GM18517 (cell line): ENCODE measurements around the gene CELF1.

Experiments
- ATAC-seq: cut with Tn5 transposase; IDR thresholded peaks from one replicate; pipeline ENCODE4 v1.9.1; 2021; ENCODE audit warnings: mild to moderate bottlenecking, moderate library complexity; ENCODE audit not compliant: unreplicated experiment

CELF1 gene

DNA sequence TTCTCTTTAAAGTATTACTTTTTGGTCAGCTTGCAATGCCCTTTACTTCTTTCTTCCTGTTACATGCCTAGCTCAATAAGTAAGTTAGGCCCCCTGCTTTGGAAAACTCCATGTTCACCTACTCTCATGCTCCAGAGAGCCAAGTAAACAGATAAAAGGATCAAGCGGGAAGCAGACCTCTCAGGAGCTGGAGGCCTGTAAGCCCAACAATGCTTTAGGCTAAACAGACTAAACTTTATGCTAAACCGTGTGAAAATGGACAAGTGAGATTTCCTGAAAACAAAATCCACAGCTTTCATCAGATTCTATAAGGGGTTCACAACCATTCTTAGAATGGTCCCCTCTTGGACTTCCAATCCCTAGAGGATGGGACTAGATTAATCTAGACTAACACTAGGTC is 40.2 kb downstream of the CELF1 start:
- ATAC-seq, result no peak

DNA sequence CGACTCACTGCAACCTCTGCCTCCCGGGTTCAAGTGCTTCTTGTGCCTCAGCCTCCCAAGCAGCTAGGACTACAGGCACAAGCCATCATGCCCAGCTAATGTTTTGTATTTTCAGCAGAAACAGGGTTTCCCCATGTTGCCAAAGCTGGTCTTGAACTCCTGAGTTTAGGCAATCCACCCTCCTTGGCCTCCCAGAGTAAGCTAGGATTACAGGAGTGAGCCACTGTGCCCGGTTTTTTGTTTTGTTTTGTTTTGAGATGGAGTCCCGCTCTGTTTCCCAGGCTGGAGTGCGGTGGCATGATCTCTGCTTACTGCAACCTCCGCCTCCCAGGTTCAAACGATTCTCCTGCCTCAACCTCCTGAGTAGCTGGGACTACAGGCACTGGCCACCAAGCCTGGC is 41.0 kb downstream of the CELF1 start:
- ATAC-seq, result no peak

- ATAC-seq, result no peak
Measured at GRCh38 chr11:47510209-47510608, 42.7 kb downstream of the CELF1 start.

- ATAC-seq, result no peak
Measured at GRCh38 chr11:47509077-47509536, 43.8 kb downstream of the CELF1 start.

- no peak for ATAC-seq
Measured at GRCh38 chr11:47508240-47508957, 44.5 kb downstream of the CELF1 start.

DNA sequence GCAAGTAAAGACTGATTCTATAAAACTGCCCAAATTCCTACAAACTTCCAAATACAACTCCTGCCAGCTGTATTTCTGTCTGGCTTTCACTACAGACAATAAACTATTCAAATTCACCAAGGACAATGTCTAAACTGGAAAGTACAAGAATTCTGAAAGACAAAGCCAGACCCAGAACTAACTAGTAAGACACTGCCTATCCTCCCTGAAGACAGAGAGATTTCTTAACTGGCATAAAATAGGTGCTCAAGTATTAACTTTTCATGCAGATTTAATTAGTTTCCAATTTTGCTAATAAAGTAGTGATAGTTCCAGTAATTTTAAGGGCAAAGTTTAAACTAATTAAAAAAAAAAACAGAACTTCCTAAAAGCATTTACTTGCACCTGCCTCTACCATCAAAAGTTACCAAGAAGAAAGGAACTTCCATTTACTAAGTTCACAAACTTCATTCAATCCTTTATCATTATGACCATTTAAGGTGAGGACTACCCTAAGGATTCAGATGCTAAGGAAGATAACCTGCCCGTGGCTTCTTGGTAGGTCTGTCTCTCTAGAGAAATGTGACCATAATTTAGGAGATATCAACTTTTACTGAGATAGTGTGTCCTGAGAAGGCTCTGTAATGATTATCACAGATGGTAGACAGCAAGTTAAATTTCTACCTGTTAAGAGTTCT is 45.2 kb downstream of the CELF1 start:
- no peak for ATAC-seq

GRCh38 chr11:47506795-47507562 is 46.0 kb downstream of the CELF1 start:
- no peak for ATAC-seq

GRCh38 chr11:47506373-47506772 is 46.6 kb downstream of the CELF1 start:
- no peak for ATAC-seq

DNA sequence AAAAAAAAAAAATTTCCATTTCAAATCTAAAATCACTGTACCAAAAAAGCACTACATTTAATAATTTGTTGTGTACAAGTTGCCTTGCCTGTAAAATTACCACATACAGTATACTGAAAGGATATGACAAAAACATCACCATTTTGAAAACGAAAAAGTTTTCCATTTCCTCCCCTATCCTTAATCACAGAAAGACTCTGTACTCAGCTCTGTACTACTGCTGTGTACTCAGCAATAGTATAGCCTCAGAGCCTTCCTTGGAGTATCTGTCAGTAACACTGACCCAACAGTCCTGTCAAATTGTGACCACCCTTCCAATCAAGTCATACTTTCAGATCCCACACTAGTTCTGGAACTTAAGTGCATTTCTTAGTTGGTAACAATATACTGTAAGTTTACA is 48.0 kb downstream of the CELF1 start:
- no peak for ATAC-seq

- ATAC-seq, result no peak
Measured at GRCh38 chr11:47503227-47503626, 49.7 kb downstream of the CELF1 start.

- ATAC-seq, result no peak
Measured at GRCh38 chr11:47502767-47503166, 50.2 kb downstream of the CELF1 start.

GRCh38 chr11:47501101-47501500 is 51.8 kb downstream of the CELF1 start:
- no peak for ATAC-seq

DNA sequence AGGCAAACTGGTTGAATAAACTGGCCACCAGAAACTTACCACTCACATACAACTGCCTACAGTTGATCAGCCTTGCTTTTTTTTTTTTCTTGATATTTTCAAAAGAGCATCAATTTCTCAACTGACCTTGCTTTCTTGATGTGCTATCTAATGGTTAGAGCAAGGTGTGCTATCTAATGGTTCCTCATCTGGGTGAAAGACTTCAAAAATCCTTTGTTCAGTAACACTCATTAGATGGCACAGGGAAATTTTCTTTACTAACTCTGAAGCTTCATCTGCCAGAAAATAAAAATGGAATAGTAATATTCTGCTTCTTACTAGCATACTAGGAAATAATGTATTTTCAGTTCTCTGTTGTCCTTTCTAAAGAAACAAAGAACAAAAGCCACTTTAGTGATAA is 52.8 kb downstream of the CELF1 start:
- ATAC-seq, result no peak

DNA sequence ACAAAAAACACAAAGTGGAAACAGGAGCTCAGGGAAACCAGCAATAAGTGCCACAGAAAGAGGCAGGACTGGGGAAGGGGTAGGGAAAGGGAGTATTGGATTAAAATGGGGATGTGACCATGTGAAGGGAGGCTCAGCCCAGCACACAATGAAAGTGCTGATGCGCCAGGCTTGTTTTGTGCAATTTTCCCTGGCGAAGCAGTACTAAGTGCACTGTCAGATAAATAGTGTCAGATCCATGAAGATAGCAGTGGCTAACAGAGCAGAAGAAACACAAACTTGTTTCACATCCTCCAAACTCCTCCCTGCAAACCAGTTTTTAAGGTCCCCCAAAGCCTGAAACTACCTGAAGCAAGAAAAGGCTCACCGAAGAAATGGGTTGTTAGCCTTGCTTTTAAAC is 53.3 kb downstream of the CELF1 start:
- ATAC-seq, result no peak

- ATAC-seq, result no peak
Measured at GRCh38 chr11:47499161-47499560, 53.8 kb downstream of the CELF1 start.

DNA sequence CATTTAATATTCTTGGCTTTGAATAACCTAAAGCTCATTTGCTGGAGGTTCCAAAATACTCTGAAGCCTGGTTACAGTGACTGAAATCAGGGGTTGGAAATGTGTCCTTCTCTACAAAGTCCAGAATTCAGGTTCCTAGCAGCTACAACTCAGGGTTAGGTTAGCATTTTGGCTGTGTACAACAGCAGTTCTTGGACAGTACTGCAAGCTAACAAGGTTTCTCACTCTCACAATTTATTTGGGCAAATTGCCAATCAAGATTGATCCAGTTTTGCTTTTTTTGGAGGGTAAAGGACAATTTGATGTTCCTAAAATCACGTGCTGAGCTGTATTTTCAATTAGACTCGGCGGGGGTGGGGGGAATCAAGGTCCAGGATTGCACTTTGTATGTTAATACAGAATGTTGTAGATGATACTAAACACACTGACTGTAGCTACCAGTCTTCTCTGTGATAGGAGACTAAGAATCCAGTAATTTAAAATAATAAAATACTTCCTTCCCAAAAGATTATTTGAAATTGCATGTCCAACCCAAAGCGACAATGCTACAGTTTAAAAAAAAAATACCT is 54.3 kb downstream of the CELF1 start:
- ATAC-seq, result no peak

- no peak for ATAC-seq
Measured at GRCh38 chr11:47498149-47498548, 54.8 kb downstream of the CELF1 start.

- ATAC-seq, result no peak
Measured at GRCh38 chr11:47496808-47497207, 56.1 kb downstream of the CELF1 start.

DNA sequence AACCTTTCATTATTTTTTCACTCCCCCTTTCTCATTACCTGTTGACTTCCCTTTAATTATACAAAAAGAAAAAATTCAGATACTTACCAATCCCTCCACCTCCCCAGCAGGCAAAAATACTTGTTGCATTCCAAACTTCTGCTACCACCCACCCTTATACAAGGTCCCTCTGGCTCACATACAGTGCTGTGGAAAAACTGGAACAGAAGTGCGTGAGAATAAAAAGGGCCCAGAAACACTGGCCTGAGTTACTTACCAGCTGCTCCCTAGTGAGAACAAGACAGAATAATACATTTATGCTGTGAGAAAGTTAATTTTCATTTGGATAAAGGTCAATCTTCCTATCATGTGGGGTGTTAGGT is 57.1 kb downstream of the CELF1 start:
- ATAC-seq, result no peak

- ATAC-seq, result no peak
Measured at GRCh38 chr11:47495011-47495855, 57.7 kb downstream of the CELF1 start.

GRCh38 chr11:47489395-47489755 is 63.6 kb downstream of the CELF1 start:
- no peak for ATAC-seq
